ENCODE data around the gene SLC22A16.

DNA sequence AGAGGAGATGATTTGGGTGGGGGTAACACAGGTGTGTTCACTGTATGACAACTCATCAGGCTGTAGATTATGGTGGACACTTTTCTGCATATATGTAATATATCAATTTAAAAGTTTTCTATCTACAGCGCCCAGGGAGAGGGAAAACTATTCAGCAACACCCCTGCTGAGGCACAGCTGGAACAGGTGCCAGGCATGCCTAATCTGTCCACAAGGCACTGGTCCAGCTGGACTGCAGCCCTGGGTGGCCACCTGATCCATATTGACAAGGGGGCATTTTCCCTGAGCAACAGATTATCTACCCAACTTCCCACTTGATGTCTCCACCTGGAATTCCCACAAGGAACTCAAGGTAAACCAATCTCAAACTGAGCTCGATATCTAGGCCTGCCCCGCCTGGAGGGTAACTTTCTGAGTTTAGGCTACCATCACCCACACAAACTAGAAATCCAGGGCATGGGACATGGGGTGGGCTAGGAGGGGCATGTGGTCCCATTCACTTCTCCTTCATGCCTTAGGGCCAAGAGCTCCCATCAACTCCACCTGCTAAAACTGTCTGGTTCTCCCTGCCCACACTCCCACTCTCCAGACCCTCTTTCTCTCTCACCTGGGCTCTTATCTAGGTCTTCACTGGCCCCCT, 4.6 kb downstream of the SLC22A16 start:
- TF ChIP-seq CREB1 (CRISPR knock-in tag; IDR thresholded peaks at IDR 0.05) (no peak), CBFB (CRISPR knock-in tag; IDR thresholded peaks at IDR 0.05; ENCODE audit: low read depth) (no peak), NFE2L1 (CRISPR knock-in tag; IDR thresholded peaks at IDR 0.05) (no peak), TCF7 (CRISPR knock-in tag; IDR thresholded peaks at IDR 0.05; ENCODE audit: low read depth) (no peak), FOXJ3 (CRISPR knock-in tag; IDR thresholded peaks at IDR 0.05; ENCODE audit: borderline replicate concordance) (no peak)
- TF ChIP-seq, protein P1, sequence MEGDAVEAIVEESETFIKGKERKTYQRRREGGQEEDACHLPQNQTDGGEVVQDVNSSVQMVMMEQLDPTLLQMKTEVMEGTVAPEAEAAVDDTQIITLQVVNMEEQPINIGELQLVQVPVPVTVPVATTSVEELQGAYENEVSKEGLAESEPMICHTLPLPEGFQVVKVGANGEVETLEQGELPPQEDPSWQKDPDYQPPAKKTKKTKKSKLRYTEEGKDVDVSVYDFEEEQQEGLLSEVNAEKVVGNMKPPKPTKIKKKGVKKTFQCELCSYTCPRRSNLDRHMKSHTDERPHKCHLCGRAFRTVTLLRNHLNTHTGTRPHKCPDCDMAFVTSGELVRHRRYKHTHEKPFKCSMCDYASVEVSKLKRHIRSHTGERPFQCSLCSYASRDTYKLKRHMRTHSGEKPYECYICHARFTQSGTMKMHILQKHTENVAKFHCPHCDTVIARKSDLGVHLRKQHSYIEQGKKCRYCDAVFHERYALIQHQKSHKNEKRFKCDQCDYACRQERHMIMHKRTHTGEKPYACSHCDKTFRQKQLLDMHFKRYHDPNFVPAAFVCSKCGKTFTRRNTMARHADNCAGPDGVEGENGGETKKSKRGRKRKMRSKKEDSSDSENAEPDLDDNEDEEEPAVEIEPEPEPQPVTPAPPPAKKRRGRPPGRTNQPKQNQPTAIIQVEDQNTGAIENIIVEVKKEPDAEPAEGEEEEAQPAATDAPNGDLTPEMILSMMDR (IDR thresholded peaks at IDR 0.05) = no peak
